GM21381 (cell line): Measurements from ENCODE around the gene CTNNA2.
"Not testable (repeated sequence)": the region's sequence is repeated elsewhere in the genome, so short reads cannot be mapped to it uniquely, and the experiment has no call there.

Source experiments
- ATAC-seq: cut with Tn5 transposase; IDR thresholded peaks from one replicate; pipeline ENCODE4 v1.9.1; 2021; ENCODE audit warnings: mild to moderate bottlenecking, moderate library complexity; ENCODE audit not compliant: unreplicated experiment

Gene CTNNA2

GRCh38 chr2:80016171-80016570, 503.3 kb downstream of the CTNNA2 start:
- no peak for ATAC-seq

DNA sequence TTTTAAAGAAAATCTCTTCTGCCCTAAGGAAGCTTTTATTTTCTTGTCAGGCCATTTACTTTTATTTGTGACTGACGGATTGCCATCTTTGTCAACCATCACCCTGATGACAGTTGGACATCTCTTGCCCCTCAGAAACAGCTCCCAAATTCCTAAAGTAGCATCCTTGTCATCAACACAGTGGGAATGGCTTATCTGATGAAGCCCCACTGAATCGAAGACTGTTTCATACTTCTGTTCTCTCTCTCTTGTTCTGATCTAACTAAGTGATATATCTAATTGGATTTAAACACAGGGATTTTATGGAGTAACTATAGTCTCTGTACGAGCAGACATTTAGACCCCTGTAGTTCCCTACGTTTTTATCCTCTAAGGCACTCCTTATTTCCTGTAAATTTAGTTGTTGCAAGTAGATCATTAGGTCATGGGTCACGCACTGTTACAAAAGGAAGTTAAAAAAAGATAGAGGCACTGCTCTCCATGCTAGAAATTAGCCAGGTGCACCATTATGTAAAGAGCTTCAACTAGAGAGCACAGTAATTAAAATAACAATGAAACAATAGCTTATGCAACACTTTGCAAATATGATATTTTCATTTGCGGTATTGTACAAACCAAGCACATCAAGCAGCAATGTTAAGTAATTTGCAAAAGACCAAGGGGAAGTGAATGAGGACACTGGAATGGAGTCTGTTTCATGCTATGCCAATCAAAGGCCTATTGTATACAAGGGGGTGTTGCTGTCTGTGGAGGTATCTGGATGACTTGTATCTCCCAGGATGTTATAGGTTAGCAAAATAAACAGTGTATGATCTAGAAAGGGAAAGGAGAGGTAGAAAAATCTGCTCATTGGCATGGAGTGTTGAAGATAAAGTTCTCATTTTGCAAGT, 507.0 kb downstream of the CTNNA2 start:
- no peak for ATAC-seq

GRCh38 chr2:80022018-80022417, 509.2 kb downstream of the CTNNA2 start:
- no peak for ATAC-seq

DNA sequence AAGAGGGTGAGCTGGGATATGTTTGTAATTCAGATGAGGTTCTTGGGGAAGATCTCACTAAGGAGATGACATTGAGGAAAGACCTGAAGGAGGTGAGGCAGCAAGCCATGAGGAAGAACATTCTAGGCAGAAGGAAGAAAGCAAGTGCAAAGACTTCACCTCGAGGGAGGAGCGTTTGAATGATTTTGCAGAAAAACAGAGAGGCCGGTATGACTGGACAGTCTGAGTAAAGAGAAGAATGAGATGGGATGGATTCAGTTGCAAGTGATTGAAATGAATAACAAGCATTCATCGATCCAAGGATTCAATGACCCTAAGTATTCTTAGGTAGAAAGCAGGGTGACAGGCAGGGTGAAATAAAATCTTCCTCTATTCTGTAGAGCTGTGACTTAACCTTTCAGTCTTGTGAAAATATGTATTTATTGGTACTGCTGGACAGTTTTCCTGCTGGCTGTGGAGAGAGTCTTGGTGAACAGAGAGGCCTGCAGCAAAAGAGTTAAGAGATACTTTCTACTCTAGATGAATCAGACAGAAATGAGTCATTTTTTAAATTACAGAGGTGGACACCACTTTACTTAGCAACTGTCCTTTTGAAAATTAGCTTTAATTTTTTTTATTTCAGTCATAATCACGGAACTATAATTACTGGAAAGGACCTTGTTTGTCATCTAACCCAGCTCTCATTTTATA, 513.3 kb downstream of the CTNNA2 start:
- no peak for ATAC-seq

DNA sequence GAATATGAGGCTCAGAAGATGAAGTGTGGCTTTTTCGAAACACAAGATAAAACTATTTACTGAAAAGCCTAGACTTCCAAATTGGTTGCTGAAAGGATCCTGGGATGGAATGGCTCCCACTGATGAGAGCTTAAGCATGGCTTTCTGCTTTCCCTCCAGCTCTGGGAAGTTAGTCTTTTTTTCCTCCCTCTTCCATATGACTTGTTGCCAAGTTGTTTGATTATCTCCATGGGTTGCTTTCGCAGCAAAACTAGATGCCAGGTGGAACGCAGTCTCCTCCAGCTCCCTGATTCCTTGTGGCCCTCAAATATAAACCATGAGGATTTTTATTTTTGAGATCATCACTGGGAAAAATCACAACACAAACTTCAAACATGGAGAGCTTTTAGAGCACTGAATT, 515.2 kb downstream of the CTNNA2 start:
- no peak for ATAC-seq

DNA sequence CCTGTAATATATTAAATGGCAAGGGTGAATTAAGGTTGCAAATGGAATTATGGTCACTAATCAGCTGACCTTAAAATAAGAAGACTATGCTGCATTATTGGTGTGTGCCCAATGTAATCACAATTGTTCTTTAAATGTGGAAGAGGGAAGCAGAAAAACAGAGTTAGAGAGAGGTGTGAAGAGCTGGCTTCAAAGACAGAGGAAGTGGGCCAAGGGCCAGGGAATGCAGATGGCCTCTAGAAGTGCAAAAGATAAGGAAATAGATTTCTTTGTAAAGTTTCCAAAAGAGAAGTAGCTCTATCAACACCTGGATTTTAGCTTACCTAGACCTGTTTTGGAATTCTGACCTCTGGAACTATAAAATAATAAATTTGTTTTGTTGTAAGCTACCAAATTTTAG, 515.7 kb downstream of the CTNNA2 start:
- ATAC-seq: no peak

DNA sequence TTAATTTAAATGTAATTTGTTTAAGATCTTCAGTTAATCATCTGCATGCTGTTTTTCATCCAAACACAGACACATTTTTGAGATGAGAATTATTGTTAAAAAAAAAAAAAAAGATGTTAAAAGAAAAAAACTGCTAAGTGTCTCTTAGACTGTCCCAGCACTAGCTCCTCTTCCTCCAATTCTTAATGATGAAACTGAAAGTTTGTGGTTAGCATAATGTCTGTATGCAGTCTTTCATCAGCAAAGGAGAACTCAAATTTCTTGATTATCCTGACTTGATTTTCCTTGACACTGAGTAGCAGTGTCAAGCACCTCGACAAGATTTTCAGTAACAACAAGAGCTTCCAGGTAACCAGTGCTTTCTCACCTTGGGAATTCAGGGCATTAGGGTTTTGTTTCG, 517.3 kb downstream of the CTNNA2 start:
- ATAC-seq: no peak

DNA sequence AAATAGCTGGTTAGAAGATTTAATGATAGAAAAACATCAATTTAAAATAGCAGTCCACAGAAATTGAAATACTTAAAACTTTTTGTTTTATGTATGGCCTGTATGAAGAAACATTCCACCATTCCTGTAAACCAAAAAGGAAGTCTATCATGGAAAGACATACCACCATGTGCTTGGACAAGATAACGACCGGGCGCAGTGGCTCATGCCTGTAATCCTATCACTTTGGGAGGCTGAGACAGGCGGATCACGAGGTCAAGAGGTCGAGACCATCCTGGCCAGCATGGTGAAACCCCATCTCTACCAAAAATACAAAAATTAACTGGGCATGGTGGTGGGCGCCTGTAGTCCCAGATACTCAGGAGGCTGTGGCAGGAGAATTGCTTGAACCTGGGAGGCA, 519.8 kb downstream of the CTNNA2 start:
- ATAC-seq: not testable (repeated sequence)

GRCh38 chr2:80035749-80036285, 523.0 kb downstream of the CTNNA2 start:
- no peak for ATAC-seq

DNA sequence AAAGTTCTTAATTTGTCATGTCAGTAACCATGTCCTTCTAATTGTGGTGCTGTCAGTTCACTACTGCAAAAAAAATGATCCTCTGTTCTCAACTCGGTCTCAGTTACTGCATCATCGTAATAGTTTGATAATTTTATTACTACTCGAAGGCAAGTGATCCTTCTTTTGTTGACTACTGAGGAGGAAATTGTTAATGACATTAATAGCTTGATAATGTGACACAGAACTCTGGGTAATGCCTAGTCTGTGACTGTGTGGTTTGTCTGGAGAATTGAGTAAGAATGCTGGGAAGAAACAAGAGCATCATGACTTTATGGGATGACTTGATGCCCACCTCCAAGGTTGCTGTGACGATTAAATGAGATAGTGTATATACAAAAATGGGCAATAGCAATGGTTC, 524.5 kb downstream of the CTNNA2 start:
- ATAC-seq: no peak

- ATAC-seq: no peak
Observed at GRCh38 chr2:80040226-80040625, 527.4 kb downstream of the CTNNA2 start.

- ATAC-seq: no peak
Observed at GRCh38 chr2:80042635-80043034, 529.8 kb downstream of the CTNNA2 start.

- no peak for ATAC-seq
Observed at GRCh38 chr2:80048296-80048695, 535.4 kb downstream of the CTNNA2 start.

GRCh38 chr2:80050246-80050645, 537.4 kb downstream of the CTNNA2 start:
- no peak for ATAC-seq

DNA sequence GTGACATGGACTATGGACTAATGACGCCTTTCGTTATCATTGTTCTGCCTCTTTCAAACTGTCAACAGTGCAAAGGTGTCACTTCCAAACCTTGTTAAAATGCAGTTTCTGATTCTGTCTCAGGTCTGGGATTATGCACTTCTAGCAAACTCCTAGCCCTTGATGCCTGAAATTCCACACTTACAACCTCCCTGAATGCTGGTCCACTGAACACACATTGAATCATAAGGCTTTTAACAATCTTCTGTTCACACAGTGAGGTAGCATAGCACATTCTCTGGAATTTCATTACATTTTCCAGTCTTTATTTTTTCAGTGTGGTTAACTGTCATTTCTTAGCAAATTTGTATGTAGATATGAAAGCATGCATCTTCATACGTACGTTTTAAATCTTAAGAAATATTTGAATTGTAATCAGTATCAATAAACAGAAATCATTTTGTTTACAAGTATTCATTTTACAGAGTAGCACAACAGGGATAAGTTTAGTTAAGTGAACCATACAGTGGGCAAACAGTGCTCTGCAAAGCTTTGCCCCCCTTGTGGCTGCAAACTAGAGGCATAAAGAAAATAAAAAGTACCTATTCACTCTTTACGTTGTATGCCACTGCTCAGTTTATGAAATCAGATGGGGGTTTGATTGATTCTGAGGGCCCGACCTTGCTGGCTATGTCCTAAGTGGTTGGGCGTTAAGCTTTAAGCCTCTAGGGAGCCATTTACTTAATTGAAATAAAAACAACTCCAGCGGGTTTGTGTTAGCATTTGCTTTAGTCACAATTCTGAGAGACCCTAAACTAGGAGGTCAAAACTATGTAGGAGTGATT, 540.9 kb downstream of the CTNNA2 start:
- no peak for ATAC-seq

DNA sequence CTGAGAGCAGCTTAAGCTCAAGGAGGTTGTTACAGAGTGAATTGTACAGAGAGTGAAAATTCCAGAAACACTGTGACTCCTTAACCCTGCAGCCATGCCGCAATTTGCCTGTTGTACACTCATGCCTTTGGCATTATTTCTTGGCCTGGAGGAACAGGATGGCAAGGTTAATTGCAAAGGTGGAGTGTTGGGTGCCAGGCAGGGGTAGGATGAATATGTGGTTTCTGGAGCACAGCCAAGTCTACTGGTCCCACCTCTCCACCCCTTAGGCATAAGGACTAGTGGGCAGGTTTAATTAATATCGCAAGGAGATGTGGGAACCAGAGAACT, 541.5 kb downstream of the CTNNA2 start:
- no peak for ATAC-seq

DNA sequence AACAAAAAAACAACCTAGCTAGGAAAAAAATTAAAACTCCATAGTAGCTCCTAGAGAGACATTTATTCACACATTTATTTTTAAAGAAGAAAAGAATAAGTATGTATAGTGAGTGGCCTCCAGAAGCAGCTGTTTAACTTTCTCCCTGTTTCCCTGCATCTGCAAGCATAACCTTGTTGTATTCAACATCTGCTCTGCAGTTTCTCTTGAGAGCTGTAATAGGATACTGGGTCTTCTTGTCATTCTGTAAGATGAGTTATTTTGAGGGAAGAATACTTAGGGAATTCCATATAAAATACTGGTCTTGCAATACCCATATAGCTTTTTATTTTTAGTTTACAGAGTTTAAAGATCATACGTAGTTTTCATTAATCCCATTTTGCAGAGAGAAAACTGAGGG, 545.1 kb downstream of the CTNNA2 start:
- no peak for ATAC-seq

DNA sequence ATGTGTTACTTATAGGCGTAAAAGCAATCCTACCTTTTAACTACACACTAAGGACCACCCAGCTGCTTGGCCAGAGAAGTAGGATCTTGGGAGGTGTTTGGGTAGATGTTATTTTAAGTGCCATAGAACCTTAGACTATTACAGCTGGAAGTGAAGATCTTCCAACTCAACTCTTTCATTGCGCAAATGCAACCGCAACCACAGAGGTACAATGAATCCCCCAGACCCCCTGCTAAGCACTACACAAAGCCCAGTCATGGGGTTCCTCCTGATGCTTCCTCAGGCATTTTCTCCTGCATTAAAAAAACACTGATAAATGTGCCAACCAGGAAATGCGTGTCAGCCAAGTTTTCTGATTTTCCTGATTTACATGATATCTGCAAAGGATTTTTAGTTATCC, 545.7 kb downstream of the CTNNA2 start:
- ATAC-seq: no peak

GRCh38 chr2:80059447-80059846, 546.6 kb downstream of the CTNNA2 start:
- ATAC-seq: no peak

DNA sequence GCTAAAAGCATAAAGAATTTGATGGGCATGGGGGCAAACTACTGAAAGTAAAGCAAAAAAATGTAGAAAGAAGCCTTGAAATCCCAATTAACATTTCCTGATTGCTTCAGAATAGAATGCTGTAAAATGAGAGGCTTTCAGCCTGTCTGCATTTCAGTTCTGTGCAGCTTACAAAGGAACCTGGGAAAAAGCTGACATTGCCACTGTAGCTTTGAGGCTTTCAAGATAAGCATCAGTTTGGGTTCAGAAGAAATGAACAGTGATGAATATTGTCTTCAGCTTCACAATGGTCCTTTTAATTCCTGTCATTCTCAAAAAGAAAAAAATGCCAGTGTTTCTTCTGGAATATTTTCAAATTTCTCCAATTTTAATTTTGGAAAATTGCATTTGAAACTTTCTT, 549.0 kb downstream of the CTNNA2 start:
- no peak for ATAC-seq

GRCh38 chr2:80062298-80062697, 549.4 kb downstream of the CTNNA2 start:
- ATAC-seq: no peak
